Epithelial cell of esophagus (primary cell): ENCODE results near the gene CBLL1.

Experiments
- DNase-seq: peaks from one replicate; pipeline ENCODE4 v3.0.0; 2010; ENCODE audit warnings: low read depth
- H3K4me3 ChIP-seq: 2 replicates; pipeline ENCODE4 v1.5.1; 2011; ENCODE audit warnings: mild to moderate bottlenecking, low read length, control low read depth
- TF ChIP-seq, protein P1 (sequence below): IDR thresholded peaks from 2 replicates; pipeline ENCODE4 v1.5.1; 2011; ENCODE audit warnings: low read depth, mild to moderate bottlenecking, low read length, control low read depth, inconsistent platforms; ENCODE audit not compliant: insufficient read depth; ENCODE audit errors: missing control alignments

The CBLL1 gene

DNA sequence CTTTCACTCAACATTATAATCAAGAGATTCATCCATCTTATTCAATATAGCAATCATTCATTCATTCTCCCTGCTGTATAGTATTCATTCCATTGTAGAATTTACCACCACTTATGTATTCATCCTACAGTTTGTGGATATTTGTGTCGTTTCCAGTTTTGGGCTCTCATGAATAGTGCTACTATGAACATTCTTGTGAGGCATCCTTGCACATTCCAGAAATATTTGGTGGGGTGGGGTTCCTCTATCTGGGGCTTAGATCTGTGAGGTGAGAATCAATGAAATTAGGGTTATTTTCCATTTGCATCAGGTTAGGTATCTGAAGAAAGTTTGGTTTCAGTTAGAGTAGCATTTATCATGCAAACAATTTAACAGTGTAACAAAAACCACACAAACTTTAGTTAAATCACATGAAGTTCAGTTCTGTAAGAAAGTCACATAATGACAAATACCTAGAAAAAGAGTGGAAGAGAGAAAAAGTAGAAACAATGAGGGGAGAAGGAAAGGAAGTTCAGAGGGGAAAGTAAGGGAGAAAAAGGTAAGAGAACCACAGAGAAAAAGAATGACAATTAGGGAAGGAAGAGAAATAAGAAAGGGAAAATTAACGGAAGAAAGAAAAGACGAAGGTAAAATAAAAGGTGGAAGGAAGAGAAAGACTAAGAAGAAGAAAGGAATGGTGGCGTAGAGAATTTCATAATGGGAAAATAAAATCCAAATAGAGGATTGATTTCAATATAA is 25.3 kb upstream of the CBLL1 start:
- H3K4me3 ChIP-seq, result no peak overlapping the region
- TF ChIP-seq, protein P1, sequence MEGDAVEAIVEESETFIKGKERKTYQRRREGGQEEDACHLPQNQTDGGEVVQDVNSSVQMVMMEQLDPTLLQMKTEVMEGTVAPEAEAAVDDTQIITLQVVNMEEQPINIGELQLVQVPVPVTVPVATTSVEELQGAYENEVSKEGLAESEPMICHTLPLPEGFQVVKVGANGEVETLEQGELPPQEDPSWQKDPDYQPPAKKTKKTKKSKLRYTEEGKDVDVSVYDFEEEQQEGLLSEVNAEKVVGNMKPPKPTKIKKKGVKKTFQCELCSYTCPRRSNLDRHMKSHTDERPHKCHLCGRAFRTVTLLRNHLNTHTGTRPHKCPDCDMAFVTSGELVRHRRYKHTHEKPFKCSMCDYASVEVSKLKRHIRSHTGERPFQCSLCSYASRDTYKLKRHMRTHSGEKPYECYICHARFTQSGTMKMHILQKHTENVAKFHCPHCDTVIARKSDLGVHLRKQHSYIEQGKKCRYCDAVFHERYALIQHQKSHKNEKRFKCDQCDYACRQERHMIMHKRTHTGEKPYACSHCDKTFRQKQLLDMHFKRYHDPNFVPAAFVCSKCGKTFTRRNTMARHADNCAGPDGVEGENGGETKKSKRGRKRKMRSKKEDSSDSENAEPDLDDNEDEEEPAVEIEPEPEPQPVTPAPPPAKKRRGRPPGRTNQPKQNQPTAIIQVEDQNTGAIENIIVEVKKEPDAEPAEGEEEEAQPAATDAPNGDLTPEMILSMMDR, result no peak

DNA sequence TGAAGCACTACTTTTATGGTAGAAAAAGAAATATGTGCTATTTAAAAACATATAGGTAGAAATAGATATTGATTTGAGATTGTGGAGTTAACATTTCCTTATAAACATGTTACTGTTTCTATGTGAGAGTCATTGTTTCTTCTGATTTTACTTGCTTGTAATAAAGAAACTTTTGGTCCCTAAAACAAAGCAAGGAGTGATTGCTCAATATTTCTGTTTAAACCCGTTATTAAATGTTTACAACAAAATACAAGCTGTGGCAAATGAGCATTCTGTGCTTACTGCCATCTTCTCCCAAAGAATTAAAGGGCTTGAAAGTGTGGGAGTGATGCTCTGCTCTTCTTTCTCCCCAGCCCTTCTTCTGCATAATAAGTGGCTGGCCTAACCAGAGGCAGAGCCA is 22.7 kb upstream of the CBLL1 start:
- H3K4me3 ChIP-seq, result no peak overlapping the region
- TF ChIP-seq, protein P1, result no peak
- DNase-seq, result no peak

More for the DNA sequence above, 25.3 kb upstream of the CBLL1 start:
- DNase-seq, result no peak

- no peak for DNase-seq
- TF ChIP-seq, protein P1, result no peak
- H3K4me3 ChIP-seq, result no peak overlapping the region
Measured at GRCh38 chr7:107723255-107723654, 20.7 kb upstream of the CBLL1 start.

DNA sequence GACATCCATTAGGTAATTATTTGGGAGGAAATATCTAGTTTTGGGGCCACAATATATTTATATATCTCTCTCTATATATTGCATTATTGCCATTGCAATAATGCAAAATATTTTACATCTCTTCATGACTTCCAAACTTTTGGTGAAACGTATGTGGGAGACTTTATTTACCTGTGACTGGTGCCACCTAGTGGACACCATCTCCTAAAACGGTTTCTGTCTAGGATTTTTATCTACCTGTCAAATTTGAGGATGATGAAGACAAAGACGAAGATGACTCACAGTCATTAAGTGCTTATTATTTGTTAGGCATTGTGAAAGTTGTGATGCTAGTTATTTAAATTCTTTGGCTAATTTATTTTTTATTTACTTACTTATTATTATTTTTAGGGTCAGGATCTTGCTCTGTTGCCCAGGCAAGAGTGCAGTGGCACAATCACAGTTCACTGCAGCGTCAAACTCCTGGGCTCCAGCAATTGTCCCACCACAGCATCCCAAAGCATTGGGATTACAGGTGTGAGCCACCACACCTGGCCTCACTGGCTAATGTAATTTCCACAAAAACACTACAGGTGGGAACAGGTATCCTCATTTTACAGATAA is 18.7 kb upstream of the CBLL1 start:
- H3K4me3 ChIP-seq, result no peak overlapping the region
- TF ChIP-seq, protein P1, result peak; percentile 67
- peak; percentile 84 for DNase-seq

DNA sequence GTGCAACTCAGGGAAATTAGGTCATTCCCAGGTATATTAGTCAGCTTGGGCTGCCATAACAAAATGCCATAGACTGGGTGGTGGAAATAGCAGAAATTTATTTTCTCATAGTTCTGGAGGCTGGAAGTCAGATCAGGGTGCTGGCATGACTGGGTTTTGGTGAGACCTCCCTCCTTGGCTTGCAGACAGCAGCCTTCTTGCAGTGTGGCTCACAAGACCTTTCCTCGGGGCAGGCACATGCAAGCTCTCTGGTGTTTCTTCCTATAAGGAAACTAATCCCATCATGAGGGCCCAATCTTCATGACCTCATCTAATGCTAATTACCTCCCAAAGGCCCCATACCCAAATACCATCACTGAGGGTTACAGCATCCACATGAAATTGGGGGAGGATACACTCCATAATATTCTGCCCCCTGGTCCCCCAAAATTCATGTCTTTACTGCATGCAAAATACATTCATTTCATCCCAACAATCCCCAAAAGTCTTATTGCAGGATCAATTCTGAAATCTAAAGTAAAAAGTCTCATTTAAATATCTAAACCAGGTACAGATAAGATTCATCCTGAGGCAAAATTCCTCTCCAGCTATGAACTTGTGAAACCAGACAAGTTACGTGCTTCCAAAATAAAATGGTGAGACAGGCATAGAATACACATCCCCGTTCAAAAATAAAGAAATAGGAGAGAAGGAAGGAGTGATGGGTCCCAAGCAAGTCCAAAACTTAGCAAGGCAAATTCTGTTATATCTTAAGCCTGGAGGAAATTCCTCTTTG is 17.4 kb upstream of the CBLL1 start:
- TF ChIP-seq, protein P1, result no peak
- peak; percentile 4 for DNase-seq
- no peak overlapping the region for H3K4me3 ChIP-seq

DNA sequence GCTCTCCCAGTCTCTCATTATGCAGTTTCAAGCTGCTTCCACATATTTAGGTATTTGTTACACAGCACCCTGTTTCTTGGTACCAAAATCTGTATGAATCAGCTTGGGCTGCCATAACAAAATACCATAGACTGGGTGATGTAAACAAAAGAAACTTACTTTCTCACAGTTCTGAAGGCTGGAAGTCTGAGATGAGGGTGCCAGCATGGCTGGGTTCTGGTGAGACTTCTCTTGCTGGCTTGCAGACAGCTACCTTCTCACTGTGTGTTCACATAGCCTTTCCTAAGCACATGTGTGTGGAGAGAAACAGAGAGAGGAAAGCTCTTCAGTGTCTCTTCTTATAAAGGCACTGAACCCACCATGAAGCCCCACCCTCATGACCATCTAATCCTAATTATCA is 15.7 kb upstream of the CBLL1 start:
- H3K4me3 ChIP-seq, result no peak overlapping the region
- TF ChIP-seq, protein P1, result no peak
- DNase-seq, result no peak
